ENCODE data around the gene ANGPTL1.

- TF ChIP-seq POLR2A (IDR thresholded peaks at IDR 0.05) (no peak), CTCF (IDR thresholded peaks at IDR 0.05) (no peak), POLR2AphosphoS5 (IDR thresholded peaks at IDR 0.05) (no peak), EP300 (IDR thresholded peaks at IDR 0.05) (no peak)
Observed at GRCh38 chr1:178918308-178918707, 47.4 kb upstream of the ANGPTL1 start.
